Uterus (tissue), 4 donors: ENCODE results near the gene INA. TPM values are rescaled to one million over a fixed set of nuclear protein-coding genes. Genes with fewer than 3 reads are reported as not detected.

Experiments
- DNase-seq, 2 donors: peaks; one replicate each; pipeline ENCODE4 v3.0.0-alpha.2; 2019 to 2020
- H3K27ac ChIP-seq, 2 donors: fragments of 200-600 bp; sonication (generic); 1 replicate in 1 of 2; 2 replicates in 1 of 2; pipeline ENCODE4 v1.5.1; 2016 to 2018
- H3K27me3 ChIP-seq, 2 donors: fragments of 200-600 bp; sonication (generic); one replicate each; pipeline ENCODE4 v1.5.1; 2018 to 2019; ENCODE audit warnings: control low read depth in 1 of 2
- H3K36me3 ChIP-seq, 2 donors: fragments of 200-600 bp; sonication (generic); one replicate each; pipeline ENCODE4 v1.5.1; 2019; ENCODE audit warnings: control low read depth in 1 of 2
- H3K4me1 ChIP-seq, 2 donors: fragments of 200-600 bp; sonication (generic); one replicate each; pipeline ENCODE4 v1.5.1; 2018 to 2019; ENCODE audit warnings: control low read depth in 1 of 2
- H3K4me3 ChIP-seq, 2 donors: fragments of 200-600 bp; sonication (generic); 1 replicate in 1 of 2; 2 replicates in 1 of 2; pipeline ENCODE4 v1.5.1; 2018 to 2019; ENCODE audit warnings: mild to moderate bottlenecking in 1 of 2
- H3K9me3 ChIP-seq, 2 donors: fragments of 200-600 bp; sonication (generic); one replicate each; pipeline ENCODE4 v1.5.1; 2019; ENCODE audit warnings: control low read depth in 1 of 2
- POLR2A ChIP-seq, 2 donors: fragments of 450-650 bp; IDR thresholded peaks; one replicate each; pipeline ENCODE4 v1.6.1; 2016; ENCODE audit warnings: antibody characterized with exemption in 2 of 2, mild to moderate bottlenecking in 1 of 2, moderate library complexity in 1 of 2
- intact Hi-C: fragments of 100-400 bp; cut with DNase I; formaldehyde crosslinking; loops from one replicate; pipeline ENCODE4 v1.15.1; 2023; ENCODE audit warnings: low total_unique reads
- total RNA-seq, 4 donors: library from RNA; depleted of rRNA in 3 of 4; stranded (reverse); fragments of >200 nt in 3 of 4; gene quantifications; one replicate each; pipeline versions ENCODE4 v1.1.0 to v1.2.4, GENCODE V29; 2014 to 2023
- TF ChIP-seq, protein P1 (sequence below), 4 experiments: fragments of 200-600 bp in 2 of 4; fragments of 450-650 bp in 2 of 4; sonication (generic) in 2 of 4; IDR thresholded peaks; one replicate each; pipeline ENCODE4 v1.5.1; 2016 to 2019; ENCODE audit warnings: antibody characterized with exemption in 4 of 4, mild to moderate bottlenecking in 2 of 4, moderate library complexity in 1 of 4
- donor health status: DM: yes; HTN: yes; CAD: no.

Gene INA
- under 1 TPM in 1 of 4 donors, not detected in 3; 0.55 TPM for total RNA-seq

DNA sequence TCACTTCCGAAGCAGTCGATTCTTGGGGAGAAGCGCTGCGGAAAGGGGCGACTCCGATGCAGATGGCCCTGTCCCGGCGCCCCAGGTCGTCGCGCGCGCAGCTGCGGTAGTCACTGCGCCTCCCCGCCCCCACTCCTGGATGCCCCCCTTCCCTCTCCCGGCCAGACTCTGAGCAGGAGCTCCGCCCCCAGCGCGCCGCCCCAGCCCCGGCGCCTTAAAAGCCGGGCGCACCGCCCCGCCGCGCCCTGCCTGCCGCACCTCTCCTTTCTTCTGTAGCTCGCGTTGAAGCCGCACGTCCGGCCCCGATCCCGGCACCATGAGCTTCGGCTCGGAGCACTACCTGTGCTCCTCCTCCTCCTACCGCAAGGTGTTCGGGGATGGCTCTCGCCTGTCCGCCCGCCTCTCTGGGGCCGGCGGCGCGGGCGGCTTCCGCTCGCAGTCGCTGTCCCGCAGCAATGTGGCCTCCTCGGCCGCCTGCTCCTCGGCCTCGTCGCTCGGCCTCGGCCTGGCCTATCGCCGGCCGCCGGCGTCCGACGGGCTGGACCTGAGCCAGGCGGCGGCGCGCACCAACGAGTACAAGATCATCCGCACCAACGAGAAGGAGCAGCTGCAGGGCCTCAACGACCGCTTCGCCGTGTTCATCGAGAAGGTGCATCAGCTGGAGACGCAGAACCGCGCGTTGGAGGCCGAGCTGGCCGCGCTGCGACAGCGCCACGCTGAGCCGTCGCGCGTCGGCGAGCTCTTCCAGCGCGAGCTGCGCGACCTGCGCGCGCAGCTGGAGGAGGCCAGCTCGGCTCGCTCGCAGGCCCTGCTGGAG is at the start of gene INA:
Gene INA (plus strand): TSS at position 243 of the 817 bp plus-strand sequence. CDS start 74 bp downstream, at position 317.
- no peak for DNase-seq
- Histone ChIP-seq H3K27me3 (peaks cover 14 to 28% of the 10 kb centered on the region in 2 donors), H3K27ac (no peak within 1 kb of the TSS), H3K4me3 (no peak within 1 kb of the TSS), H3K36me3 (no peaks in the 10 kb centered on the region), H3K9me3 (no peaks in the 10 kb centered on the region), H3K4me1 (no peaks in the 10 kb centered on the region)
- TF ChIP-seq, protein P1, sequence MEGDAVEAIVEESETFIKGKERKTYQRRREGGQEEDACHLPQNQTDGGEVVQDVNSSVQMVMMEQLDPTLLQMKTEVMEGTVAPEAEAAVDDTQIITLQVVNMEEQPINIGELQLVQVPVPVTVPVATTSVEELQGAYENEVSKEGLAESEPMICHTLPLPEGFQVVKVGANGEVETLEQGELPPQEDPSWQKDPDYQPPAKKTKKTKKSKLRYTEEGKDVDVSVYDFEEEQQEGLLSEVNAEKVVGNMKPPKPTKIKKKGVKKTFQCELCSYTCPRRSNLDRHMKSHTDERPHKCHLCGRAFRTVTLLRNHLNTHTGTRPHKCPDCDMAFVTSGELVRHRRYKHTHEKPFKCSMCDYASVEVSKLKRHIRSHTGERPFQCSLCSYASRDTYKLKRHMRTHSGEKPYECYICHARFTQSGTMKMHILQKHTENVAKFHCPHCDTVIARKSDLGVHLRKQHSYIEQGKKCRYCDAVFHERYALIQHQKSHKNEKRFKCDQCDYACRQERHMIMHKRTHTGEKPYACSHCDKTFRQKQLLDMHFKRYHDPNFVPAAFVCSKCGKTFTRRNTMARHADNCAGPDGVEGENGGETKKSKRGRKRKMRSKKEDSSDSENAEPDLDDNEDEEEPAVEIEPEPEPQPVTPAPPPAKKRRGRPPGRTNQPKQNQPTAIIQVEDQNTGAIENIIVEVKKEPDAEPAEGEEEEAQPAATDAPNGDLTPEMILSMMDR (IDR thresholded peaks at IDR 0.05) = no peak
- intact Hi-C loops = no loop called here

DNA sequence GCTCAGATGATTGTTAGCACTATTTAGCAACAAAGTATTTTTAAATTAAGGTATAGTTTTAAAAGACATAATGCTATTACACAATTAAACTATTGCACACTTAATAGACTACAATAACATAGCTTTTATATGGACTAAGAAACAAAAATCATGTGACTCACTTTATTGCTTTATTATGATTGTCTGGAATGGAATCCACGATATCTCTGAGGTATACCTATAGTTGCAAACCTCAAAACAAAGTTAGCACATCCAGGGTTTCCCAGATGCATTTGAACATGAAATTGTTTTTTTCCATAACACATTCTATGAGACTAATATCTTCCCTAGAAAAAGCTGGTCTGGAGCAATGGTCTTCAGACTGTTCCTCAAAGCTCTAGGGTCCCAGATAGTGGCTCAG is 49.5 kb upstream of the INA start:
- H3K4me3 ChIP-seq = no peak overlapping the region
- no peak overlapping the region for H3K27ac ChIP-seq
- TF ChIP-seq, protein P1 (IDR thresholded peaks at IDR 0.05) = no peak
- no peak for TF ChIP-seq POLR2A (IDR thresholded peaks at IDR 0.05)
- no peaks in the 10 kb centered on the region for H3K4me1 ChIP-seq
- DNase-seq = no peak
- no peaks in the 10 kb centered on the region for H3K27me3 ChIP-seq
- intact Hi-C loops = no loop called here
- no peaks in the 10 kb centered on the region for H3K36me3 ChIP-seq
- peaks cover 0 to 20% of the 10 kb centered on the region in 2 donors for H3K9me3 ChIP-seq

DNA sequence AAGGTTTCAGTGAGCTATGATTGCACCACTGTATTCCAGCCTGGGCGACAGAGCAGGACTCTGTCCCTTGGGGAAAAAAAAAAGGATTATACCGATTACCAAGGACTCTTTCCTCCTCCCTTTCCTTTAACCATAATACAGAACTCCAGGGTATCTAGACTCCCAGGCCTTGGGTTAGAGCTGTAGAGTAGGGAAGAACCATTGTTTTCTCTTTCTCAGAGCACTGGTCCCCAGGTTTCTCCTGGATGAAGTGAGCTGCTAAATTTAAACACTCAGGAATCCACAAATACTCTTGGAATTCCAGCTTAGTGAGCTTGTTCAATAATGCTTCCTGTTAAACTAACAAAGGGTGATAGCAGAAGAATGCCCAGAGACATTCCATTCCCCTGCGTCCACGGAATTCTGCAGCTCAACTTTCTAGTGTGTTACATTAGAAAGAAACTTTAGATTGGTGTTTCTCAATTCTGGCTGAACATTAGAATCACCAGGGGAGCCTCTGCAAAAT is 45.8 kb upstream of the INA start:
- H3K27me3 ChIP-seq = no peaks in the 10 kb centered on the region
- H3K4me3 ChIP-seq = no peak overlapping the region
- intact Hi-C loops = no loop called here
- DNase-seq = no peak
- TF ChIP-seq, protein P1 (IDR thresholded peaks at IDR 0.05) = no peak
- TF ChIP-seq POLR2A (IDR thresholded peaks at IDR 0.05) = no peak
- H3K36me3 ChIP-seq = no peaks in the 10 kb centered on the region
- H3K27ac ChIP-seq = peak overlapping the region in 1 of 2 donors; percentile 57
- H3K4me1 ChIP-seq = no peaks in the 10 kb centered on the region
- H3K9me3 ChIP-seq = no peaks in the 10 kb centered on the region

DNA sequence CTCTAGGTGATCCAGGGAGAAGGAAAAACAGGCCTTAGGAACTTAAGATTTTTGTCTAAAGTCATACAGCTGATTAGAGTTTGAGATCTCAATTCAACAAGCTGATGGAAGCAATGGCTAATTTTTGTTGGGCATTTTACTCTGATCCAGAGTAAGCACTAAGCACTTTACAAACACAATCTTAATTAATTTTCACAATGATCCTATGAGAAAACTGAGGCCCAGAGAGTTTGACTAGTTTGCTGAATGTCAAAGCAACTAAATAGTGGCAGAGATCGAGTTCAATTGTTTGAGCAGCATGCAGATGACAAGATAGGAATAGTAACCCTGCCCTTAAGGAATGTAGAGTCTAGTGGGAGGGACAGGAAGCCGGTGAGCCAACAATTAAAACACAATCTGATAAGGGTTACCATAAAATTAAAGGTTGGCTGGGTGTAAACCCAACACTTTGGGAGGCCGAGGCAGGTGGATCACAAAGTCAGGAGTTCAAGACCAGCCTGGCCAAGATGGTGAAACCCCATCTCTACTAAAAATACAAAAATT is 44.7 kb upstream of the INA start:
- H3K36me3 ChIP-seq = no peaks in the 10 kb centered on the region
- intact Hi-C loops = no loop called here
- TF ChIP-seq, protein P1 (IDR thresholded peaks at IDR 0.05) = no peak
- no peak for TF ChIP-seq POLR2A (IDR thresholded peaks at IDR 0.05)
- no peaks in the 10 kb centered on the region for H3K9me3 ChIP-seq
- no peak overlapping the region for H3K27ac ChIP-seq
- H3K27me3 ChIP-seq = no peaks in the 10 kb centered on the region
- no peaks in the 10 kb centered on the region for H3K4me1 ChIP-seq
- no peak overlapping the region for H3K4me3 ChIP-seq
- no peak for DNase-seq
